GM19397 (cell line): ENCODE results near the gene ROBO4.

Experiments
- ATAC-seq: cut with Tn5 transposase; IDR thresholded peaks from one replicate; pipeline ENCODE4 v1.9.1; 2021; ENCODE audit warnings: mild to moderate bottlenecking, moderate library complexity; ENCODE audit not compliant: unreplicated experiment

Gene ROBO4

DNA sequence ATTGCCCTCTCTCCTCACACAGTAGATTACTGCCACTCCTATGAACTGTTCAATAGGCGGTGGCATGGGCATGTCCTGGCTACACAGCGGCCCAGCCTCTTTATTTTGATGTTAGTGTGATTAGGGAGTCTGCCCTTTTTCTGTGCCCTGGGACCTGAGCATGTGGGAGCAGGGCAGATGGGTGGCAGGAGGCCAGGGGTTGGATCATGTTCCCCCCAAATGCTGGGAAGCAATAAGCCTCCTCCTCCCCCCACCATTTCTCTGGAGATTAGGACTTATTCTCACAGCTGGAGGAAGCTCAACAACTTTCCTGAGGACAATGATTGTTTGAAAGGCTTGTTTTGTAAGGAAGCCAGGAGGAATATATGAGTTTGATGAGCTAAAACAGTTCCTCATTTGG is 22.2 kb upstream of the ROBO4 start:
- ATAC-seq: no peak

DNA sequence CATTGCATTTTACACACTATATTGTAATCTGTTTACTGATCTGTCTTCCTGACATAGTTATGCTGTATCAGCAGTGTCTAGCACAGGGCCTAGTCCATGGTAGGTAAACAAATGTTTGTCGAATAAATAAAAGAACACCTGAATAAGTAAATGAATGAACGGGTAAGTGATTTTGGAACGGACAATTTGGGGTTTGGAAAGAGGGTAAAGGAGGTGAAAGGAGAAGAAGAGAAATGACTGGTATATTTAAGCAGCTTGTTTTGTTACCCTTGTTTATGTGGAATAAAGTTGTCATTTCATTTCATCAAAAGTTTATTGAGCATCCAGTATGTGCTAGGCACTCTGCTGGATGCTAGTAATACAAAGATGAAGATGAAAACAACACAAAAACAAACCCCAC is 21.3 kb upstream of the ROBO4 start, which contains the start of gene HEPN1:
Gene HEPN1 (plus strand): TSS at position 301 of the 400 bp plus-strand sequence.
- ATAC-seq: no peak

DNA sequence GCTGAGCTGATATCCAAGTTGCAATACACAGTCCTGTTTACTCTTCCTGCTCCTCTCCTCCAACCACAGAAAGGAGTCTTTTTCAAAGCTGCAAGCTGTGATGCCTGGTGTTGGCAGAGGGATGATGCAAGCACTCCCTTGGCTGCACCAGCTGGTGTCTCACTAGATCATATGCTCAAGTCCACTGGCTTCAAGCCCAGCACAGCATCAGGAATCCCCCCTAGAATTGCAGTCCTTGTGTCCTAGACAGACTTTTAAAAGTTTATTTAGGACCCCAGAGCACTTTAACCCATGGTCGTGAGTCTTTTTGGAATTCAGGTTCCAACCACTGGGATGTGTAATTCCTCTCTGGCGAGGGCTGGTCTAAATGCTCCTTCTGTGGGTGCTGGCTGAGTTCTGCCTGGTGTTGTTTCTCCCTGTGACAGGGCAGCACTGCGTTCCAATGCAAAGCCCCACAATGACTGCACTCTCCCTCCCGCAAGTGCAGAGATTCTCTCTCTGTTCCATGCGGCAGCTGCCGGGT is 19.5 kb upstream of the ROBO4 start:
- no peak for ATAC-seq

DNA sequence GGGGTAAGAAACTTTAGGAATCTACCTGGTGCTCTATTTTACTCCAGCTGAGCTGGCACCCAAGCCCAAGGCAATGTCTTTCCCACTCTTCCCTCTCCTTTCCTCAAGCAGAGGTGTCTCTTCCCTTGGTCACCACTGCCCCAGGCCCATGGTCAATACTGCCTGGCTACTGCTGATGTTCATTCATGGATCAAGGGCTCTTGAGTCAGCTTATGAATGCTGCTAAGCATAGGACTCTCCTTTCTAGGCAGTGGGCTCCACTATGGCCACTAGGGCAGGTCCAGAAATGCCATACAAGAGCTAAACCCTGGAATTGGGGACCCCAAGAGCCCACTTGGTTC is 18.7 kb upstream of the ROBO4 start:
- no peak for ATAC-seq

GRCh38 chr11:124915541-124916369 is 18.1 kb upstream of the ROBO4 start:
- no peak for ATAC-seq

- ATAC-seq: no peak
These were observed 5.0 kb upstream of the ROBO4 start for GRCh38 chr11:124902616-124903015.

DNA sequence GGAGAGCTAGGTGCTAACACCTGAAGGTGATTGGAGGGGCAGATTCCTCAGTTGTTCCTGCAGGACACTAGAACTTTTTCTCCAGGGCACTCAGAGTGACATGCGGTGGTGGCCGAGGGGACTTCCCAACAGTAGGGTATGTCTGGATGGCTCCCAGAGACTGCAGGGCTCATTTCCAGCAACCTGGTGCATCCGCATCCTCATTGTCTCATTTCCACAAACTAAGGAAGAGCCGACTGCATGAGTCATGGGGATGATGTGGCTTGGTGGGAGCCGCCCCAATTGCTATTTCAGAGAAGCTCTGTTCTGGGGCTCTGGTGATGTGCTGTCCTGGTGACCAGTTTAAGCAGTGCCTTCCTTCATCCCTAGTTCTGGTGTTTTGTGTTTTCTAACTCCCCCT is 2.8 kb upstream of the ROBO4 start:
- no peak for ATAC-seq

DNA sequence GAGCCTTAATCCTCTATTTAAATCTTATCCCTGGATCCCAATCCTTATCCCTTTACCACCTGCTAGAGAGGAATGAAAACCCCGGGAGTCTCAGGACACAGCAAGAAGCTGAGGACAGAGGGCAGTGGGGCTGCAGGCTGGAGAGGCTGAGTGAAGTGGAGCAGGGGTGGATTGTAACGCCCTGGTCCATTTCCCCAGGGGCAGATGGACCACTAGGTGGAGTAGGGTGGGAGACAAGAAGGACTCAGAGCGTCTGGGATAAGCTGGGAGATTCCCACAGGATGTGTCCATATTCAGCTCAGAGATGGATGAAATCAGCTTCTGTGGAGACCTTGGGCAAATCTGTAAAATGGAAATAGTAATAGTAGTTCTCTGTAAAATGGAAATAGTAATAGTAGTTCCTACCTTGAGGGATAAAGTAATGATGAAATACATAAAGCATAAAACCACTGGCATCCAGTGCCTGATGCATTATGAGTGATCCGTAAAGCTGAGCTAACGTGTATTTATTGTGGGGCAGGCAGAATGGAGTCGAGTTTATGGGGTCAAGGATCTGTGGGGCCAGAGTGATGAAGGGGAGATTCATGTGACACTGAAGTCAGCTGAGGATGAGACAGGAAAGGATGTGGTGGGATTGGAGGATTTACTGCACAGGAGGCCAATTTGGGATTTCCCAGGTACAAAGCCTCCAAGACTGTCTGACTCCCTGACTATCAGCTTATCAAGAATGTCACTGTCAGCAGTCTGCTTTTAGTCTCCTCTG is 1.9 kb upstream of the ROBO4 start:
- ATAC-seq: no peak

GRCh38 chr11:124898711-124899110 is 1.0 kb upstream of the ROBO4 start:
- no peak for ATAC-seq

- ATAC-seq: no peak
These were observed 607 bp upstream of the ROBO4 start for GRCh38 chr11:124898263-124898680.

- ATAC-seq: no peak
These were observed 759 bp downstream of the ROBO4 start for GRCh38 chr11:124896821-124897391.

DNA sequence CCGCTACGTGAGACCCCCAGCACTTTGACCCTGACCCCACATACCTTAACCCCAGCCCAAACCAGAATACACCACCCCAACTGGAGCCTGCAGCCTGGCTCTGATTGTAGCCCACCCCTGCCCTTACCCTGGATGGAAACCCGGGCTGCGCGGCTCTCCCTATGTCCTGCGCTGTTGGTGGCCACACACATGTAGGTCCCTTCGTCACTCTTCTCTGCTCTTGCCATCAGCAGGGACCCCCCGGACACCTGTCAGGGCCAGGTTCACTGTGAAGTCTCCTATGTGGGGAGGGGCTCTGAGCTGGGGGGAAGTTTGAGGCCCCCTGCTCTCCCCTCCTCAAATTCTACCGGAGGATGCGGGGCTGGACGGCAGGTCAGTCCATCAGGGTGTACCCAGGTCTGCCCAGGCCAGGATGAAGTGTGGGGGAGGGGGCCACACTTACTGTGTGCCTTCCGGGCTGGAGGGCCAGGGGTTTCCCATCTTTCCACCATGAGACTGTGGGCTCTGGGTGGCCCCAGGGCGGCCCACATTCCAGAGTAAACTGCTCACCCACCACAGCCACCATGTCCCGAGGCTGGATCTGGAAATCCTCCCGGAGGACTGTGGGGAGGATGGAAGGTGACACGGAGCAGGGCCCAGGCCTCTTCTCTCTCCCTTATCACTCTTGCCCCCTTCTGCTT is 1.5 kb downstream of the ROBO4 start:
- ATAC-seq: no peak

- ATAC-seq: no peak
These were observed 2.1 kb downstream of the ROBO4 start for GRCh38 chr11:124895471-124895971.

DNA sequence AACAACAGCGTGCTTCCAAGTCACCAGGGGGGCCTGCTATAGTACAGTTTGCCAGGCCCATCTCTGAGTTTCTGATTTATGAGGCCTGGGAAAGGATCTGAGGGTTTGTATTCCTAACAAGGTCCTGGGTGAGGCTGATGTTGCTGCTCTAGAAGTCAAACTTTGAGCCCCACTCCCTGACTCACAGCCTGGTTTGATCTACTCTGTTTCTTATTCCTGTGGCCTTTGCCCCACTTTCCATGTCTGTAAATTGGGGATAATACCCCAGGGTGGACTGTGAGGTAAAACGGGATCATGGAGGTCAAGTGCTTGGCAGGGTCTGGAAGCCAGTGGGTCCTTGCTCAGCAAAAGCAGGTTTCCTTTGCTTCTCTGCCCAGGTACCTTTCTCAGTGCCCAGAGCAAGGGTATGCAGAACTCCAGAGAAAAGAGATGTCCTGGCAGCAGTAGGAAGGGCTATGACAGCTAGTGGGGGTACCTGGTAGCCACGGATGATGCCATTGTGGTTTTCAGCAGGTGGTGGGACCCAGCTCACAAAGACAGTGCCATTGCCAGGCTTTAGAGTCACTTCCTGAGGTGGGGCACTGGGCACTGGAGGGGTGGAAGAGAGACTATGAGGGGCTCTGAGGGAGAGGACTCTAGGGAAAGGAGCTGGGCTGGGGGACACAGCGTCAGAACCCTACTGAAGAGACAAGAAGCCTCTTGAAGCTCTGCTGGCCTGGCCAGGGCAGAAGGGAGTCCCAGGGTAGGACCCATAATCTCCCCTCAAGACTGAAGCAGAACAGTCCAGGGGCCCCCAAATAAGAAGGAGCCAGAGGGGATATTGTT is 2.8 kb downstream of the ROBO4 start:
- no peak for ATAC-seq

GRCh38 chr11:124893781-124894401 is 3.8 kb downstream of the ROBO4 start:
- no peak for ATAC-seq

DNA sequence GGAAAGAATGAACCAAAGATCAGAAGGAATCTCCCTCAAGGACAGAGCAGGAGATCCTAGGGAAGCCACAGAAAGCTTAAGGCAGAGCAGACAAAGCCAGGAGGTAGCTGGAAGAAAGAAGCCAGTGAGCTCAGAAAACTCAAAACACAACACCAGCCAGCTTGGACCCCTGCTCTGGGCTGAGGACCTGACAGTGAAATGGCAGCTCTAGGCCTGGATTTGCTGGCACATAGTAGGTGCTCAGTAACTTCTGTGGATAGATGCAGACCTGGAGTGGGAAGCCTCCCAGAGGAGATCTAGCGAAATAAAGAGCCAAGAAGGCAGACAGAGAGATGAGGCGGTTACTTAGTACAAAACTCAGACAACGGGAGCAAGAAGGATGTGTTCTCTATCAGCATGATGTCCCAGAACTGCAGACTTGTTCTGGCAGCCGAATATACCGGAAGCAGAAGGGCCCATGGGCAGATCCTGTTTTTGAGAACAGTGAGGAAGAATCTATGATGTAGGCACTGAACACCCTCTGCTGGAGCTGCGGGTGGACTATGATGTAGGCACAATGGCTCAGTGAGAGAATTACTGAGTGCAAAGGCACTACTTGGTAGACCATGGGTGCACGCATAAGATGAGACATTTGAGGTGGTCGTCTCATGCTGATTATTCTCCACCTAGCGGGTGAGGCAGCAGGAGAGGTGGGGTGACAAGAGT is 4.8 kb downstream of the ROBO4 start:
- no peak for ATAC-seq

GRCh38 chr11:124892146-124892545 is 5.5 kb downstream of the ROBO4 start:
- no peak for ATAC-seq

GRCh38 chr11:124891373-124891861 is 6.2 kb downstream of the ROBO4 start:
- ATAC-seq: no peak
